ENCODE data around the gene INSL3. TPM values are rescaled to one million over a fixed set of nuclear protein-coding genes. Genes with fewer than 3 reads are reported as not detected.

Gene INSL3
- total RNA-seq, 1 experiment from 2014 or later: 0.57 TPM

DNA sequence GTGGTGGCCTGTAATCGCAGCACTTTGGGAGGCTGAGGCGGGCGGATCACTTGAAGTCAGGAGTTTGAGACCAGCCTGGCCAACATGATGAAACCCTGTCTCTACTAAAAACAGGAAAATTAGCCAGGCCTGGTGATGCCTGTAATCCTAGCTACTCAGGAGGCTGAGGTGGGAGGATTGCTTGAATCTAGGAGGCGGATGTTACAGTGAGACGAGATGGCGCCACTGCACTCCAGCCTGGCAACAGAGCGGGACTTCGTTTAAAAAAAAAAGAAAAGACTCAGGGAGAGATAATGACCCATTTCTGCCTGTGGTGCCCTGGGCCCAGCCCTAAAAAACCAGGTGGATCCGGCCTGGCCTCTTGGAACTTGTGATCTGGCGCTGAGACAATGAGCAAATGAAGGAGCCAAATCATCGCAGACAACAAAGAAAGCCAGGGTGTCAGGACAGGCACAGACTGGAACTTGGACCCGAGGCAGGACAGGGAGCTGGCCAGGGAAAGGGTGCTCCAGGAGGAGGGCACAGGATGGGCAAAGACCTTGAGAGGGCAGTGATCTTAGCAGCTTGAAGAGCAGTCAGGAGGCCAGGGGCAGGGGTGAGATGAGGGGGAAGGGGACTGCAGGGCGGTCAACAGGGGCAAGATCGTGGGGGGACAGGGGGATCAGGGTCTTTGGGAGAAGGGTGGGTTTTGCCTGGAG is 27.4 kb upstream of the INSL3 start:
- Histone ChIP-seq H3K27me3 (ENCODE audit: control insufficient read depth, insufficient read depth, low read length) (no peaks in the 10 kb centered on the region), H3K27ac (ENCODE audit: low read length) (no peak overlapping the region), H3K4me3 (ENCODE audit: low read depth in 2 of 2, low read length in 2 of 2) (no peak overlapping the region), H3K9me3 (ENCODE audit: control insufficient read depth, insufficient read depth, low read depth, low read length) (no peaks in the 10 kb centered on the region), H3K4me1 (ENCODE audit: control insufficient read depth, insufficient read depth, low read length) (peaks cover 4% of the 10 kb centered on the region; the same call in 1 of the 2 replicates), H3K36me3 (ENCODE audit: control insufficient read depth, insufficient read depth, low read length) (no peaks in the 10 kb centered on the region)
- no TSS peak for BruUV-seq (replicated peaks)
- ATAC-seq: no peak
- no peak for DNase-seq (ENCODE audit: low read depth, low spot score)
- no peak for TF ChIP-seq SIN3A (IDR thresholded peaks at IDR 0.05; ENCODE audit: borderline replicate concordance, insufficient read depth, low read depth, low read length)
- no peak for TF ChIP-seq TCF7L2 (IDR thresholded peaks at IDR 0.05; ENCODE audit: low read depth, low read length)
- TF ChIP-seq, protein P1, sequence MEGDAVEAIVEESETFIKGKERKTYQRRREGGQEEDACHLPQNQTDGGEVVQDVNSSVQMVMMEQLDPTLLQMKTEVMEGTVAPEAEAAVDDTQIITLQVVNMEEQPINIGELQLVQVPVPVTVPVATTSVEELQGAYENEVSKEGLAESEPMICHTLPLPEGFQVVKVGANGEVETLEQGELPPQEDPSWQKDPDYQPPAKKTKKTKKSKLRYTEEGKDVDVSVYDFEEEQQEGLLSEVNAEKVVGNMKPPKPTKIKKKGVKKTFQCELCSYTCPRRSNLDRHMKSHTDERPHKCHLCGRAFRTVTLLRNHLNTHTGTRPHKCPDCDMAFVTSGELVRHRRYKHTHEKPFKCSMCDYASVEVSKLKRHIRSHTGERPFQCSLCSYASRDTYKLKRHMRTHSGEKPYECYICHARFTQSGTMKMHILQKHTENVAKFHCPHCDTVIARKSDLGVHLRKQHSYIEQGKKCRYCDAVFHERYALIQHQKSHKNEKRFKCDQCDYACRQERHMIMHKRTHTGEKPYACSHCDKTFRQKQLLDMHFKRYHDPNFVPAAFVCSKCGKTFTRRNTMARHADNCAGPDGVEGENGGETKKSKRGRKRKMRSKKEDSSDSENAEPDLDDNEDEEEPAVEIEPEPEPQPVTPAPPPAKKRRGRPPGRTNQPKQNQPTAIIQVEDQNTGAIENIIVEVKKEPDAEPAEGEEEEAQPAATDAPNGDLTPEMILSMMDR (IDR thresholded peaks at IDR 0.05): no peak
- TF ChIP-seq, protein P2, sequence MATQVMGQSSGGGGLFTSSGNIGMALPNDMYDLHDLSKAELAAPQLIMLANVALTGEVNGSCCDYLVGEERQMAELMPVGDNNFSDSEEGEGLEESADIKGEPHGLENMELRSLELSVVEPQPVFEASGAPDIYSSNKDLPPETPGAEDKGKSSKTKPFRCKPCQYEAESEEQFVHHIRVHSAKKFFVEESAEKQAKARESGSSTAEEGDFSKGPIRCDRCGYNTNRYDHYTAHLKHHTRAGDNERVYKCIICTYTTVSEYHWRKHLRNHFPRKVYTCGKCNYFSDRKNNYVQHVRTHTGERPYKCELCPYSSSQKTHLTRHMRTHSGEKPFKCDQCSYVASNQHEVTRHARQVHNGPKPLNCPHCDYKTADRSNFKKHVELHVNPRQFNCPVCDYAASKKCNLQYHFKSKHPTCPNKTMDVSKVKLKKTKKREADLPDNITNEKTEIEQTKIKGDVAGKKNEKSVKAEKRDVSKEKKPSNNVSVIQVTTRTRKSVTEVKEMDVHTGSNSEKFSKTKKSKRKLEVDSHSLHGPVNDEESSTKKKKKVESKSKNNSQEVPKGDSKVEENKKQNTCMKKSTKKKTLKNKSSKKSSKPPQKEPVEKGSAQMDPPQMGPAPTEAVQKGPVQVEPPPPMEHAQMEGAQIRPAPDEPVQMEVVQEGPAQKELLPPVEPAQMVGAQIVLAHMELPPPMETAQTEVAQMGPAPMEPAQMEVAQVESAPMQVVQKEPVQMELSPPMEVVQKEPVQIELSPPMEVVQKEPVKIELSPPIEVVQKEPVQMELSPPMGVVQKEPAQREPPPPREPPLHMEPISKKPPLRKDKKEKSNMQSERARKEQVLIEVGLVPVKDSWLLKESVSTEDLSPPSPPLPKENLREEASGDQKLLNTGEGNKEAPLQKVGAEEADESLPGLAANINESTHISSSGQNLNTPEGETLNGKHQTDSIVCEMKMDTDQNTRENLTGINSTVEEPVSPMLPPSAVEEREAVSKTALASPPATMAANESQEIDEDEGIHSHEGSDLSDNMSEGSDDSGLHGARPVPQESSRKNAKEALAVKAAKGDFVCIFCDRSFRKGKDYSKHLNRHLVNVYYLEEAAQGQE (IDR thresholded peaks at IDR 0.05; ENCODE audit: insufficient read depth in 1 of 2, low read depth in 2 of 2, low read length in 1 of 2): no peak
- intact Hi-C loops (cut with micrococcal nuclease; ENCODE audit: unreplicated experiment): no loop called here
- CTCF ChIA-PET: no interaction called here
- in situ Hi-C loops (cut with HindIII; ENCODE audit: low pct_unique_long_range_greater_than_20kb, low sequenced_read_pairs): no loop called here
- POLR2A ChIA-PET: interaction anchor here (0.7 kb wide), 1 partner anchor 152 kb away, joined by 6 read pairs; no protein-coding TSS in a partner anchor

DNA sequence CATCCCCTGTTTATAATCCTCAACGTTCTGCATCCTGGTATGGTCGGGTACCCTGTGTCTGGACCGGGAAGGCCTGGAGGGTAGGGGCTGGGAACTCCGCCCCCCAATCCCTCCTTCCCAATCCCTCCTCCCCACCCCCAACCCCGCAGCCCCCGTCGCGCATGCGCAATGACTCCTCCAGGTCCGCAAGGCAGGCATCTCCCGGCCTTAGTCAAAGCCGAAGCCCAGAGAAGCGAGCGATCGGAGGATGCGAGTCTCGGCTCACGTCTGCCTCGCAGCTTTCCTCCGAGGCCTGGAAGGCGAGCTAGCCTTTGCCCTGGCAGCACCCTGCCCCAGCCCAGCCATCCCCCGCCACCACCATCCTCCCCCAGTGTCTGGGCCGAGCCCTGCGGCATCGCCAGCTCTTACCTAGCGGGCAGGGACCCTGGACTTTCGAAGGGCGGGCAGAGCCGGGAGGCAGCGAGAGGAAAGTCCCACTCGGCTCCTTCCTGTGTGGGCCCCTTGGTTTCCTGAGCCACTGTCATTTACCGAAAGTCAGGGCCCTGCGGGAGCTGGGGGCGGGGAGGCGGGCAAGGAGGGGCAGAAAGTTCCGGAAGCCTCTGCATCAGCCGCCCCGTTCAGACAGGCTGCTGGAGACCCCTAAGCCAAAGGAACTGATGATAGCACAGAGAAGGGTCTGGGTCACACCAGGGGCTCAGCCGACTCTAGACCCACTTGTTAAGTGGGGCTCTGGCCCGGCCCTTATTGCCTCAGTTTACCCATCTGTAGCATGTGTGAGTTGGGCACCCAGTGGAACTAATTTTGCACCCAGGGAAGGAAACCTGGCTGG is 26.4 kb upstream of the INSL3 start, which contains the start of gene JAK3:
Gene JAK3 (minus strand): TSS at position 445 of the 829 bp plus-strand sequence. CDS start 3,565 bp downstream, outside the sequence.
- H3K4me3 ChIP-seq (ENCODE audit: low read depth in 2 of 2, low read length in 2 of 2): peak within 1 kb of the TSS in 1 of 2 experiments; percentile 18; a peak in 2 of 4 replicates
- peaks cover 4% of the 10 kb centered on the region; the same call in 1 of the 2 replicates for H3K4me1 ChIP-seq (ENCODE audit: control insufficient read depth, insufficient read depth, low read length)
- TF ChIP-seq POLR2AphosphoS5 (IDR thresholded peaks at IDR 0.05; ENCODE audit: low read depth, low read length) (no peak), SIN3A (IDR thresholded peaks at IDR 0.05; ENCODE audit: borderline replicate concordance, insufficient read depth, low read depth, low read length) (no peak), TCF7L2 (IDR thresholded peaks at IDR 0.05; ENCODE audit: low read depth, low read length) (no peak)
- TF ChIP-seq, protein P1 (IDR thresholded peaks at IDR 0.05): no peak
- TF ChIP-seq, protein P2 (IDR thresholded peaks at IDR 0.05; ENCODE audit: insufficient read depth in 1 of 2, low read depth in 2 of 2, low read length in 1 of 2): no peak
- in situ Hi-C loops (cut with HindIII; ENCODE audit: low pct_unique_long_range_greater_than_20kb, low sequenced_read_pairs) (no loop called here), intact Hi-C loops (cut with micrococcal nuclease; ENCODE audit: unreplicated experiment) (no loop called here)
- H3K27me3 ChIP-seq (ENCODE audit: control insufficient read depth, insufficient read depth, low read length): no peaks in the 10 kb centered on the region
- ChIA-PET CTCF (interaction anchor here (0.5 kb wide), 1 partner anchor 11 kb away, joined by 3 read pairs; no protein-coding TSS in a partner anchor), POLR2A (no interaction called here)
- H3K36me3 ChIP-seq (ENCODE audit: control insufficient read depth, insufficient read depth, low read length): no peaks in the 10 kb centered on the region
- no peak for DNase-seq (ENCODE audit: low read depth, low spot score)
- H3K9me3 ChIP-seq (ENCODE audit: control insufficient read depth, insufficient read depth, low read depth, low read length): no peaks in the 10 kb centered on the region
- H3K27ac ChIP-seq (ENCODE audit: low read length): peak within 1 kb of the TSS; percentile 39; the same call in 1 of the 2 replicates
- BruUV-seq (replicated peaks): no TSS peak
- ATAC-seq: peak; percentile 71
